WTC11 (cell line): ENCODE measurements around the gene NTMT1.

Source experiments
- ATF2 ChIP-seq: sonication (generic); formaldehyde crosslinking; IDR thresholded peaks from 2 replicates; pipeline ENCODE4 v1.8.1; 2022; ENCODE audit warnings: low read depth, missing genetic modification reagents, borderline replicate concordance
- ATF3 ChIP-seq: sonication (generic); formaldehyde crosslinking; conservative IDR thresholded peaks from 2 replicates; pipeline ENCODE4 v1.8.1; 2022; ENCODE audit warnings: mild to moderate bottlenecking, missing genetic modification reagents
- CTCF ChIP-seq: fragments of 200-600 bp; IDR thresholded peaks from 2 replicates; pipeline ENCODE4 v1.8.0; 2022; ENCODE audit warnings: antibody characterized with exemption
- MAX ChIP-seq: sonication (generic); formaldehyde crosslinking; IDR thresholded peaks from 2 replicates; pipeline ENCODE4 v1.8.0; 2022; ENCODE audit warnings: mild to moderate bottlenecking, missing genetic modification reagents
- TEAD4 ChIP-seq: sonication (generic); formaldehyde crosslinking; IDR thresholded peaks from 2 replicates; pipeline ENCODE4 v1.8.0; 2022; ENCODE audit warnings: mild to moderate bottlenecking, missing genetic modification reagents
- TP53 ChIP-seq: sonication (generic); formaldehyde crosslinking; IDR thresholded peaks from 2 replicates; pipeline ENCODE4 v1.8.1; 2023; ENCODE audit warnings: mild to moderate bottlenecking, missing genetic modification reagents
- USF1 ChIP-seq: sonication (generic); formaldehyde crosslinking; IDR thresholded peaks from 2 replicates; pipeline ENCODE4 v1.8.0; 2022; ENCODE audit warnings: mild to moderate bottlenecking, missing genetic modification reagents
- USF2 ChIP-seq: sonication (generic); formaldehyde crosslinking; IDR thresholded peaks from 2 replicates; pipeline ENCODE4 v1.8.1; 2023; ENCODE audit warnings: mild to moderate bottlenecking, missing genetic modification reagents, moderate library complexity
- ZSCAN18 ChIP-seq: fragments of 250-450 bp; sonication (Bioruptor Pico); IDR thresholded peaks from 2 replicates; pipeline ENCODE4 v2.1.2; 2022; ENCODE audit warnings: mild to moderate bottlenecking, moderate library complexity

- no peak for TF ChIP-seq CTCF
- no peak for TF ChIP-seq USF2 (CRISPR knock-in tag)
- no peak for TF ChIP-seq TP53 (CRISPR knock-in tag)
- no peak for TF ChIP-seq ATF3 (CRISPR knock-in tag)
- TF ChIP-seq ZSCAN18 (CRISPR knock-in tag): no peak
- no peak for TF ChIP-seq USF1 (CRISPR knock-in tag)
- TF ChIP-seq MAX (CRISPR knock-in tag): no peak
- no peak for TF ChIP-seq ATF2 (CRISPR knock-in tag)
- no peak for TF ChIP-seq TEAD4
These were observed 39.3 kb upstream of the NTMT1 start for GRCh38 chr9:129586685-129587084.
